ENCODE data around the gene SLC25A47. TPM values are rescaled to one million over a fixed set of nuclear protein-coding genes. Genes with fewer than 3 reads are reported as not detected.
"Not testable (repeated sequence)": the region's sequence is repeated elsewhere in the genome, so short reads cannot be mapped to it uniquely, and the experiment has no call there.

The SLC25A47 gene
- total RNA-seq, 2 experiments from 2014 or later, result not detected

GRCh38 chr14:100290607-100291304 is 32.4 kb upstream of the SLC25A47 start:
- no peak overlapping the region for H3K27ac Mint-ChIP-seq
- no peak for DNase-seq

GRCh38 chr14:100291305-100292075 is 31.6 kb upstream of the SLC25A47 start:
- ChIA-PET CTCF (interaction anchor here (0.6 kb wide), 1 partner anchor 1055 kb away, joined by 3 read pairs; no protein-coding TSS in a partner anchor), POLR2A (no interaction called here)
- Mint-ChIP-seq H3K27me3 (no peaks in the 10 kb centered on the region), H3K36me3 (ENCODE audit: low read depth) (no peaks in the 10 kb centered on the region), H3K4me1 (no peaks in the 10 kb centered on the region), H3K9me3 (ENCODE audit: low read depth) (no peaks in the 10 kb centered on the region), H3K27ac (no peak overlapping the region), H3K4me3 (no peak overlapping the region)
- no peak for ATAC-seq
- intact Hi-C loops (cut with DNase I, micrococcal nuclease), result no loop called here
- no peak for DNase-seq

More at GRCh38 chr14:100290607-100291304, 32.4 kb upstream of the SLC25A47 start:
- CTCF ChIA-PET, result interaction anchor here (0.6 to 1.0 kb wide), 3 partner anchors 9 to 681 kb away, joined by 3 to 4 read pairs (median 3); no protein-coding TSS in a partner anchor
- Mint-ChIP-seq H3K27me3 (no peaks in the 10 kb centered on the region), H3K36me3 (ENCODE audit: low read depth) (no peaks in the 10 kb centered on the region), H3K9me3 (ENCODE audit: low read depth) (no peaks in the 10 kb centered on the region), H3K4me3 (no peak overlapping the region), H3K4me1 (peaks cover 4% of the 10 kb centered on the region)
- POLR2A ChIA-PET, result no interaction called here
- no peak for ATAC-seq
- intact Hi-C loops (cut with DNase I, micrococcal nuclease), result no loop called here

- ChIA-PET POLR2A (no interaction called here), CTCF (no interaction called here)
- Mint-ChIP-seq H3K36me3 (ENCODE audit: low read depth) (no peaks in the 10 kb centered on the region), H3K27ac (no peak overlapping the region), H3K9me3 (ENCODE audit: low read depth) (no peaks in the 10 kb centered on the region), H3K27me3 (no peaks in the 10 kb centered on the region), H3K4me1 (no peaks in the 10 kb centered on the region), H3K4me3 (no peak overlapping the region)
- intact Hi-C loops (cut with DNase I, micrococcal nuclease), result no loop called here
- ATAC-seq, result no peak
- DNase-seq, result no peak
Measured at GRCh38 chr14:100292301-100292775, 30.8 kb upstream of the SLC25A47 start.

- Mint-ChIP-seq H3K9me3 (ENCODE audit: low read depth) (no peaks in the 10 kb centered on the region), H3K4me3 (no peak overlapping the region), H3K36me3 (ENCODE audit: low read depth) (no peaks in the 10 kb centered on the region), H3K4me1 (no peaks in the 10 kb centered on the region), H3K27me3 (no peaks in the 10 kb centered on the region), H3K27ac (no peak overlapping the region)
- DNase-seq (no peak), ATAC-seq (no peak)
- POLR2A ChIA-PET, result no interaction called here
- CTCF ChIA-PET, result no interaction called here
- intact Hi-C loops (cut with DNase I, micrococcal nuclease), result no loop called here
Measured at GRCh38 chr14:100292776-100293461, 30.2 kb upstream of the SLC25A47 start.

GRCh38 chr14:100293497-100294212 is 29.5 kb upstream of the SLC25A47 start:
- Mint-ChIP-seq H3K36me3 (ENCODE audit: low read depth) (no peaks in the 10 kb centered on the region), H3K9me3 (ENCODE audit: low read depth) (no peaks in the 10 kb centered on the region), H3K4me3 (no peak overlapping the region), H3K27ac (no peak overlapping the region), H3K27me3 (no peaks in the 10 kb centered on the region), H3K4me1 (peaks cover 3% of the 10 kb centered on the region)
- ATAC-seq (no peak), DNase-seq (no peak)
- ChIA-PET CTCF (interaction anchor here (0.6 to 1.4 kb wide), 4 partner anchors 24 to 91 kb away, joined by 3 read pairs; no protein-coding TSS in a partner anchor), POLR2A (no interaction called here)
- intact Hi-C loops (cut with DNase I, micrococcal nuclease), result no loop called here

- Mint-ChIP-seq H3K4me3 (no peak overlapping the region), H3K27me3 (no peaks in the 10 kb centered on the region), H3K4me1 (peaks cover 3% of the 10 kb centered on the region), H3K9me3 (ENCODE audit: low read depth) (no peaks in the 10 kb centered on the region), H3K27ac (no peak overlapping the region), H3K36me3 (ENCODE audit: low read depth) (no peaks in the 10 kb centered on the region)
- DNase-seq, result no peak
- ATAC-seq, result no peak
- ChIA-PET CTCF (interaction anchor here (0.6 to 1.4 kb wide), 6 partner anchors 9 to 91 kb away, joined by 3 to 8 read pairs (median 3); no protein-coding TSS in a partner anchor), POLR2A (no interaction called here)
- intact Hi-C loops (cut with DNase I, micrococcal nuclease), result no loop called here
Measured at GRCh38 chr14:100294213-100294962, 28.8 kb upstream of the SLC25A47 start.

- Mint-ChIP-seq H3K36me3 (ENCODE audit: low read depth) (no peaks in the 10 kb centered on the region), H3K4me3 (no peak overlapping the region), H3K27me3 (no peaks in the 10 kb centered on the region), H3K27ac (no peak overlapping the region), H3K9me3 (ENCODE audit: low read depth) (no peaks in the 10 kb centered on the region), H3K4me1 (peaks cover 3% of the 10 kb centered on the region)
- ATAC-seq (no peak), DNase-seq (no peak)
- ChIA-PET POLR2A (no interaction called here), CTCF (interaction anchor here (1.1 to 1.3 kb wide), 3 partner anchors 9 to 23 kb away, joined by 3 to 8 read pairs (median 4); no protein-coding TSS in a partner anchor)
- intact Hi-C loops (cut with DNase I, micrococcal nuclease), result no loop called here
Measured at GRCh38 chr14:100294963-100295330, 28.2 kb upstream of the SLC25A47 start.

- intact Hi-C loops (cut with DNase I, micrococcal nuclease), result no loop called here
- ATAC-seq (no peak), DNase-seq (no peak)
- ChIA-PET POLR2A (no interaction called here), CTCF (interaction anchor here (1.1 to 1.3 kb wide), 2 partner anchors 9 to 11 kb away, joined by 4 to 8 read pairs; no protein-coding TSS in a partner anchor)
- Mint-ChIP-seq H3K9me3 (ENCODE audit: low read depth) (no peaks in the 10 kb centered on the region), H3K4me3 (no peak overlapping the region), H3K4me1 (peaks cover 3% of the 10 kb centered on the region), H3K27me3 (no peaks in the 10 kb centered on the region), H3K27ac (no peak overlapping the region), H3K36me3 (ENCODE audit: low read depth) (no peaks in the 10 kb centered on the region)
Measured at GRCh38 chr14:100295376-100296105, 27.6 kb upstream of the SLC25A47 start.

- Mint-ChIP-seq H3K4me3 (no peak overlapping the region), H3K27ac (no peak overlapping the region), H3K27me3 (no peaks in the 10 kb centered on the region), H3K9me3 (ENCODE audit: low read depth) (no peaks in the 10 kb centered on the region), H3K4me1 (peaks cover 3% of the 10 kb centered on the region), H3K36me3 (ENCODE audit: low read depth) (no peaks in the 10 kb centered on the region)
- DNase-seq (no peak), ATAC-seq (no peak)
- ChIA-PET CTCF (interaction anchor here (0.6 to 1.2 kb wide), 4 partner anchors 10 to 79 kb away, joined by 3 to 6 read pairs (median 4); a partner anchor contains a TSS), POLR2A (no interaction called here)
- intact Hi-C loops (cut with DNase I, micrococcal nuclease), result no loop called here
Measured at GRCh38 chr14:100296106-100296651, 27.0 kb upstream of the SLC25A47 start.

GRCh38 chr14:100296729-100297128 is 26.4 kb upstream of the SLC25A47 start:
- ATAC-seq; H3K9me3 Mint-ChIP-seq (ENCODE audit: low read depth); H3K4me1 Mint-ChIP-seq; POLR2A ChIA-PET; H3K27ac Mint-ChIP-seq; DNase-seq; H3K4me3 Mint-ChIP-seq; H3K36me3 Mint-ChIP-seq (ENCODE audit: low read depth); intact Hi-C loops (cut with DNase I, micrococcal nuclease); H3K27me3 Mint-ChIP-seq: not testable (repeated sequence)
- CTCF ChIA-PET, result interaction anchor here (0.6 to 1.7 kb wide), 4 partner anchors 15 to 79 kb away, joined by 3 to 6 read pairs (median 4); a partner anchor contains a TSS

All from activated CD4-positive, alpha-beta T cell treated with anti-CD3 and anti-CD28 coated beads for 36 hours (primary cell).